Measurements from ENCODE around the gene SLC13A5.
"Not testable (repeated sequence)": the region's sequence is repeated elsewhere in the genome, so short reads cannot be mapped to it uniquely, and the experiment has no call there.

The SLC13A5 gene

GRCh38 chr17:6699997-6700947 is 12.9 kb downstream of the SLC13A5 start:
- TF ChIP-seq CTCF (IDR thresholded peaks at IDR 0.05; ENCODE audit: control insufficient read depth, insufficient read depth, low read depth, low read length, missing control alignments), result no peak

GRCh38 chr17:6698004-6698403 is 15.2 kb downstream of the SLC13A5 start:
- no peak overlapping the region for H3K4me3 ChIP-seq (ENCODE audit: control insufficient read depth, low read depth, low read length)
- TF ChIP-seq CTCF (IDR thresholded peaks at IDR 0.05; ENCODE audit: control insufficient read depth, insufficient read depth, low read depth, low read length, missing control alignments), result no peak
- DNase-seq (ENCODE audit: low read depth), result no peak

More at GRCh38 chr17:6699997-6700947, 12.9 kb downstream of the SLC13A5 start:
- no peak overlapping the region for H3K4me3 ChIP-seq (ENCODE audit: control insufficient read depth, low read depth, low read length)
- DNase-seq (ENCODE audit: low read depth), result no peak

- no peak for TF ChIP-seq CTCF (IDR thresholded peaks at IDR 0.05; ENCODE audit: control insufficient read depth, insufficient read depth, low read depth, low read length, missing control alignments)
- no peak overlapping the region for H3K4me3 ChIP-seq (ENCODE audit: control insufficient read depth, low read depth, low read length)
- no peak for DNase-seq (ENCODE audit: low read depth)
Observed at GRCh38 chr17:6696906-6697305, 16.3 kb downstream of the SLC13A5 start.

GRCh38 chr17:6695565-6695964 is 17.6 kb downstream of the SLC13A5 start:
- DNase-seq (ENCODE audit: low read depth), result no peak
- no peak for TF ChIP-seq CTCF (IDR thresholded peaks at IDR 0.05; ENCODE audit: control insufficient read depth, insufficient read depth, low read depth, low read length, missing control alignments)
- H3K4me3 ChIP-seq (ENCODE audit: control insufficient read depth, low read depth, low read length), result no peak overlapping the region

GRCh38 chr17:6695051-6695450 is 18.1 kb downstream of the SLC13A5 start:
- no peak overlapping the region for H3K4me3 ChIP-seq (ENCODE audit: control insufficient read depth, low read depth, low read length)
- DNase-seq (ENCODE audit: low read depth), result no peak
- no peak for TF ChIP-seq CTCF (IDR thresholded peaks at IDR 0.05; ENCODE audit: control insufficient read depth, insufficient read depth, low read depth, low read length, missing control alignments)

- not testable (repeated sequence) for H3K4me3 ChIP-seq (ENCODE audit: control insufficient read depth, low read depth, low read length); DNase-seq (ENCODE audit: low read depth)
Observed at GRCh38 chr17:6691958-6692357, 21.2 kb downstream of the SLC13A5 start.

GRCh38 chr17:6691546-6691945 is 21.6 kb downstream of the SLC13A5 start:
- DNase-seq (ENCODE audit: low read depth), result no peak
- no peak for TF ChIP-seq CTCF (IDR thresholded peaks at IDR 0.05; ENCODE audit: control insufficient read depth, insufficient read depth, low read depth, low read length, missing control alignments)
- no peak overlapping the region for H3K4me3 ChIP-seq (ENCODE audit: control insufficient read depth, low read depth, low read length)
